Testis (tissue), 3 donors: Measurements from ENCODE around the gene DDX1. TPM values are rescaled to one million over a fixed set of nuclear protein-coding genes. Genes with fewer than 3 reads are reported as not detected.

Experiments used
- DNase-seq: peaks from one replicate; pipeline ENCODE4 v3.0.0-alpha.2; 2019
- H3K27ac ChIP-seq, 2 donors: fragments of 200-600 bp; sonication (generic); one replicate each; pipeline ENCODE4 v1.5.1; 2019
- H3K27me3 ChIP-seq: fragments of 200-600 bp; sonication (generic); one replicate; pipeline ENCODE4 v1.5.1; 2019
- H3K36me3 ChIP-seq: fragments of 200-600 bp; sonication (generic); one replicate; pipeline ENCODE4 v1.5.1; 2017; ENCODE audit warnings: low read depth; ENCODE audit errors: missing control alignments
- H3K4me1 ChIP-seq: fragments of 200-600 bp; sonication (generic); one replicate; pipeline ENCODE4 v1.5.1; 2019
- H3K4me3 ChIP-seq, 2 donors: fragments of 200-600 bp; sonication (generic); one replicate each; pipeline ENCODE4 v1.5.1; 2017 to 2019
- H3K9me3 ChIP-seq: fragments of 200-600 bp; sonication (generic); one replicate; pipeline ENCODE4 v1.5.1; 2017
- POLR2A ChIP-seq: fragments of 450-650 bp; IDR thresholded peaks from one replicate; pipeline ENCODE4 v1.6.1; 2017; ENCODE audit warnings: antibody characterized with exemption, mild to moderate bottlenecking, moderate library complexity
- WGBS, 2 donors: methylation state at CpG; one replicate each; pipeline ENCODE4 v1.1.5; 2018; 5-methylcytosine and 5-hydroxymethylcytosine counted together
- intact Hi-C: fragments of 100-400 bp; cut with DNase I; formaldehyde crosslinking; loops from one replicate; pipeline ENCODE4 v1.15.1; 2023; ENCODE audit warnings: low total_unique reads
- polyA plus RNA-seq: library from polyadenylated mRNA; stranded (reverse); fragments of 350-450 nt; fragmentation: Illumina TruSeq; extraction: RNeasy Lipid Tissue Mini Kit (QIAGEN cat#74804); gene quantifications from one replicate; pipeline ENCODE4 v1.2.3, GENCODE V29; 2014; ENCODE audit warnings: low read depth, low replicate concordance; ENCODE audit not compliant: insufficient read depth
- total RNA-seq, 2 donors: library from RNA; depleted of rRNA; stranded (reverse); fragments of >200 nt; gene quantifications; one replicate each; pipeline ENCODE4 v1.2.3, GENCODE V29; 2016
- TF ChIP-seq, protein P1 (sequence below), 3 experiments: fragments of 450-650 bp in 2 of 3; fragments of 200-600 bp in 1 of 3; sonication (generic) in 1 of 3; IDR thresholded peaks; one replicate each; pipeline ENCODE4 v1.5.1; 2016 to 2019; ENCODE audit warnings: antibody characterized with exemption in 3 of 3, mild to moderate bottlenecking in 2 of 3, moderate library complexity in 1 of 3

DDX1 gene
- total and polyA plus RNA-seq, 3 donors from 2014 or later: 60.4 to 66.9 (median 65.0) TPM

GRCh38 chr2:15594291-15595256, 2.9 kb downstream of the DDX1 start:
- TF ChIP-seq, protein P1, sequence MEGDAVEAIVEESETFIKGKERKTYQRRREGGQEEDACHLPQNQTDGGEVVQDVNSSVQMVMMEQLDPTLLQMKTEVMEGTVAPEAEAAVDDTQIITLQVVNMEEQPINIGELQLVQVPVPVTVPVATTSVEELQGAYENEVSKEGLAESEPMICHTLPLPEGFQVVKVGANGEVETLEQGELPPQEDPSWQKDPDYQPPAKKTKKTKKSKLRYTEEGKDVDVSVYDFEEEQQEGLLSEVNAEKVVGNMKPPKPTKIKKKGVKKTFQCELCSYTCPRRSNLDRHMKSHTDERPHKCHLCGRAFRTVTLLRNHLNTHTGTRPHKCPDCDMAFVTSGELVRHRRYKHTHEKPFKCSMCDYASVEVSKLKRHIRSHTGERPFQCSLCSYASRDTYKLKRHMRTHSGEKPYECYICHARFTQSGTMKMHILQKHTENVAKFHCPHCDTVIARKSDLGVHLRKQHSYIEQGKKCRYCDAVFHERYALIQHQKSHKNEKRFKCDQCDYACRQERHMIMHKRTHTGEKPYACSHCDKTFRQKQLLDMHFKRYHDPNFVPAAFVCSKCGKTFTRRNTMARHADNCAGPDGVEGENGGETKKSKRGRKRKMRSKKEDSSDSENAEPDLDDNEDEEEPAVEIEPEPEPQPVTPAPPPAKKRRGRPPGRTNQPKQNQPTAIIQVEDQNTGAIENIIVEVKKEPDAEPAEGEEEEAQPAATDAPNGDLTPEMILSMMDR (IDR thresholded peaks at IDR 0.05): no peak
- no peak for TF ChIP-seq POLR2A
- Histone ChIP-seq H3K4me3 (no peak overlapping the region), H3K27me3 (no peaks in the 10 kb centered on the region), H3K27ac (no peak overlapping the region), H3K4me1 (peaks cover 17% of the 10 kb centered on the region), H3K9me3 (no peaks in the 10 kb centered on the region), H3K36me3 (no peaks in the 10 kb centered on the region)
- intact Hi-C loops: no loop called here
- 60 to 69% methylated on average over 5 of the region's 5 CpGs for WGBS, 2 donors
- no peak for DNase-seq

- Histone ChIP-seq H3K27ac (no peak overlapping the region), H3K9me3 (no peaks in the 10 kb centered on the region), H3K27me3 (no peaks in the 10 kb centered on the region), H3K4me1 (peaks cover 17% of the 10 kb centered on the region), H3K36me3 (no peaks in the 10 kb centered on the region), H3K4me3 (no peak overlapping the region)
- intact Hi-C loops: no loop called here
- DNase-seq: no peak
- TF ChIP-seq, protein P1 (IDR thresholded peaks at IDR 0.05): no peak
- TF ChIP-seq POLR2A: no peak
- 89 to 97% methylated on average over 6 of the region's 6 CpGs for WGBS, 2 donors
Measured at GRCh38 chr2:15595342-15595905, 3.8 kb downstream of the DDX1 start.

DNA sequence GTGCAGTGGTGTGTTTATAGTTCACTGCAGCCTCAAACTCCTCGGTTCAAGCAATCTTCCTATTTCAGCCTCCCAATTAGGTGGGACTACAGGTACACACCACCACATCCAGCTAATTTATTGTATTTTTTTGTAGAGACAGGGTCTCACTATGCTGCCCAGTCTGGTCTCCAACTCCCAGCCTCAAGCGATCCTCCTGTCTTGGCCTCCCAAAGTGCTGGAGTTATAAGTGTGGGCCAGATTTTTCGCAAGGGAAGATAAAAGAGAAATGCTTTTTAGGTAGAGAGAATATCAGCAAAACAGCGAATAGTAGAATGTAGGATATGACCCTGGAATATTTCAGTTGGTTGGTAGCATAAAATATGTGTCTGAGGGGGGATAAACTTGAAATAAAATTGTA, 4.3 kb downstream of the DDX1 start:
- no peaks in the 10 kb centered on the region for H3K9me3 ChIP-seq
- 96 to 98% methylated on average over 4 of the region's 4 CpGs for WGBS, 2 donors
- TF ChIP-seq, protein P1 (IDR thresholded peaks at IDR 0.05): no peak
- TF ChIP-seq POLR2A: no peak

GRCh38 chr2:15596350-15596749, 4.7 kb downstream of the DDX1 start:
- H3K27ac ChIP-seq: no peak overlapping the region
- WGBS, 2 donors: 82 to 89% methylated on average over 2 of the region's 2 CpGs
- intact Hi-C loops: no loop called here
- H3K27me3 ChIP-seq: no peaks in the 10 kb centered on the region
- no peaks in the 10 kb centered on the region for H3K36me3 ChIP-seq
- DNase-seq: no peak
- H3K9me3 ChIP-seq: no peaks in the 10 kb centered on the region
- H3K4me3 ChIP-seq: no peak overlapping the region
- H3K4me1 ChIP-seq: peaks cover 17% of the 10 kb centered on the region
- TF ChIP-seq, protein P1 (IDR thresholded peaks at IDR 0.05): no peak
- no peak for TF ChIP-seq POLR2A

More for the DNA sequence above, 4.3 kb downstream of the DDX1 start:
- intact Hi-C loops: no loop called here
- H3K4me3 ChIP-seq: no peak overlapping the region
- H3K27me3 ChIP-seq: no peaks in the 10 kb centered on the region
- H3K4me1 ChIP-seq: peaks cover 17% of the 10 kb centered on the region
- H3K27ac ChIP-seq: no peak overlapping the region
- H3K36me3 ChIP-seq: no peaks in the 10 kb centered on the region
- DNase-seq: no peak
